ENCODE results near the gene PSMB3. TPM values are rescaled to one million over a fixed set of nuclear protein-coding genes. Genes with fewer than 3 reads are reported as not detected.

Gene PSMB3
- total RNA-seq, 3 donors from 2014 or later (not counting 1 experiment from before 2014, with no cell fraction given): 102 to 129 (median 118) TPM

DNA sequence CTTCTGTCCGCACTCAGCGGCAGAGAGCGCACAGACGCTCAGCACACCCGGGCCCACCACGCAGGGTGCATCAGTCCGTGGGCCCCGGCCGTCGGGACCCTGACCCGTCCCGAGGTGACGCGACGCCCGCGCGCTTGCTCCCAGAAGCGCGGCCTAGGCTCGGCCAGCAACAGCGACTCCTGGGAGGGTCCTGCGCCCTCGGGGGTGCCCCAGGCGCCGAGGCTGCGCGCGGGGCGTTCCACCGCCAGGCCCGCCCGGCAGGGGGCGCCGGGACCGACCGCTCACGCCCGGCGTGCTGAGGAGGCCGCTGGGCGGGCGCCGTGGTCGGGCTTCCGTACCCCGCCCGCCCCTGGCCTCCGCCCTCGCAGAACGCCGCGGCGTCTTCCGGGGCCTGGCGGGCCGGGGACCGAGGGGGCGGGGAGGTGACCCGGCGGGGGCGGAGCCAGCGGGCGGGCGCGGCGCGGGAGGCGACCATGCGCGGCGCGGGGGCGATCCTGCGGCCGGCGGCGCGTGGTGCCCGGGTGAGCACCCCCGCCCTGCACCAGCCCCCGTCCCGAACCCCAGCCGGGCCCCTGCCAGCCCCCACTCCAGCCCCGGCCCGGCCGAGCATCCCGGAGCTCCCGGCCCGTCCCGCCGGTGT is 22.5 kb upstream of the PSMB3 start, which contains the start of gene CISD3:
Gene CISD3, plus strand, starts transcription at position 456 of the 640 bp plus-strand sequence. Its CDS starts 18 bp downstream, at position 474.
- TF ChIP-seq CTCF (IDR thresholded peaks at IDR 0.05): peak; percentile 59
- WGBS (ENCODE audit: insufficient coverage): under 1% methylated on average over 92 of the region's 92 CpGs
- H3K27ac ChIP-seq (ENCODE audit: low read length): peak within 1 kb of the TSS; percentile 82
- peaks cover 2% of the 10 kb centered on the region for H3K36me3 ChIP-seq (ENCODE audit: control insufficient read depth, insufficient read depth, low read length)
- Mint-ChIP-seq H3K4me3 (peak within 1 kb of the TSS; percentile 95), H3K27ac (peak within 1 kb of the TSS; percentile 98 to 99), H3K27me3 (ENCODE audit: low read depth in 2 of 2) (no peaks in the 10 kb centered on the region), H3K4me1 (peaks cover 86 to 93% of the 10 kb centered on the region in 2 donors), H3K9me3 (no peaks in the 10 kb centered on the region), H3K36me3 (no peaks in the 10 kb centered on the region)
- no peaks in the 10 kb centered on the region for H3K9me3 ChIP-seq (ENCODE audit: control insufficient read depth, insufficient read depth, low read length)
- H3K4me1 ChIP-seq (ENCODE audit: control insufficient read depth, insufficient read depth, low read length): peaks cover 83% of the 10 kb centered on the region
- no peaks in the 10 kb centered on the region for H3K27me3 ChIP-seq (ENCODE audit: control insufficient read depth, insufficient read depth, low read length)
- H3K4me3 ChIP-seq (ENCODE audit: low read length): peak within 1 kb of the TSS; percentile 69
- DNase-seq (peak; percentile 88 to 95), ATAC-seq (peak; percentile 68 to 89 (median 79))
- intact Hi-C loops (cut with micrococcal nuclease): loop anchor here (2.0 to 5.0 kb wide), 2 partner anchors 23 to 422 kb away; partner anchors contain the start of genes PLXDC1 and PSMB3

DNA sequence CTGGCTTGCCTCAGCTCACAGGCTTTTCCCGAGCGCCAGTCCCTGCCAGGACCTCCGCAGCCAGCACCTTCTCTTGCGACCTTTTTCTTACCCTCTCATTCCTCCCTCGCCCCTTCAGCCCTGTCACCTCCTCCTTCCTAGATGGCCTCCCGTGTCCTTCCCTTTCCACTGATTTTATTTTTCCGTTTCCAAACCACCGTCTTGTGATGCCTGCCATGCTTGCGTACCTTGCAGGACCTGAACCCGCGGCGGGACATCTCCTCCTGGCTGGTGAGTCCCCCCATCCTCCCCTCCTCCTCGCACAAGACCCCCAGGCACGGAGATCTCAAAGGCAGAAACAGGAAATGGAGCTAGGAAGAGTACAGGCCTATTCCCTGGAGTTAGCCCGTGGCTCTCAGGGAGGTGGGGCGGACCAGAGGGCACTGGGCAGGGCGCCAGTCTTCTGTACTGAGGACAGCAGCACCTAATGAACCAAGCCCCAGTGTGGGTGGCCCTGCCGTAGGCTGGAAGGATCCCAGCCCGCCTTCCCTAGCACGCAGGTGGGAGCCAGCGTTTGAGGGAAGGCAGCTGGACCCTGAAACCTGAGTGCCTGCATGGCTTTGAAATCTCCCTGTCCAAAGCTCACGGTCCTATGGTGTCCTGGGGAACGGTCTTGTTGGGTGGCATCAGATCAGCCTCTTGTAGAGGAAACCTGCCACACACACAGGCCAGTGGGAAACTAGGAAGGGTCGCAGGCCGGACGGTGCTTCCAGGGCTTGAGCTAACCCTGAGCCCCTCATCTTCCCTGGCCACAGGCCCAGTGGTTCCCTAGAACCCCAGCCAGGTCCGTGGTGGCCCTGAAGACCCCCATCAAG is 21.8 kb upstream of the PSMB3 start:
- H3K4me1 Mint-ChIP-seq: peaks cover 84 to 93% of the 10 kb centered on the region in 2 donors
- peaks cover 2% of the 10 kb centered on the region for H3K36me3 ChIP-seq (ENCODE audit: control insufficient read depth, insufficient read depth, low read length)
- H3K4me1 ChIP-seq (ENCODE audit: control insufficient read depth, insufficient read depth, low read length): peaks cover 80% of the 10 kb centered on the region
- WGBS (ENCODE audit: insufficient coverage): 33% methylated on average over 27 of the region's 27 CpGs
- no peaks in the 10 kb centered on the region for H3K27me3 Mint-ChIP-seq (ENCODE audit: low read depth in 2 of 2)
- no peaks in the 10 kb centered on the region for H3K9me3 ChIP-seq (ENCODE audit: control insufficient read depth, insufficient read depth, low read length)
- DNase-seq (peak in 1 of 2 donors; percentile 51), ATAC-seq (no peak)
- H3K4me3 Mint-ChIP-seq: peak overlapping the region; percentile 95
- peak overlapping the region; percentile 89 to 93 for H3K27ac Mint-ChIP-seq
- intact Hi-C loops (cut with micrococcal nuclease): no loop called here
- no peaks in the 10 kb centered on the region for H3K36me3 Mint-ChIP-seq
- peak overlapping the region; percentile 67 for H3K27ac ChIP-seq (ENCODE audit: low read length)
- no peak for TF ChIP-seq CTCF (IDR thresholded peaks at IDR 0.05)
- no peaks in the 10 kb centered on the region for H3K9me3 Mint-ChIP-seq
- H3K4me3 ChIP-seq (ENCODE audit: low read length): peak overlapping the region; percentile 69
- H3K27me3 ChIP-seq (ENCODE audit: control insufficient read depth, insufficient read depth, low read length): no peaks in the 10 kb centered on the region

- Mint-ChIP-seq H3K4me3 (peak overlapping the region; percentile 95), H3K27me3 (ENCODE audit: low read depth in 2 of 2) (no peaks in the 10 kb centered on the region), H3K36me3 (no peaks in the 10 kb centered on the region), H3K27ac (peak overlapping the region; percentile 89 to 93), H3K9me3 (no peaks in the 10 kb centered on the region), H3K4me1 (peaks cover 74 to 84% of the 10 kb centered on the region in 2 donors)
- ATAC-seq (no peak), DNase-seq (no peak)
- Histone ChIP-seq H3K9me3 (ENCODE audit: control insufficient read depth, insufficient read depth, low read length) (no peaks in the 10 kb centered on the region), H3K36me3 (ENCODE audit: control insufficient read depth, insufficient read depth, low read length) (peaks cover 2% of the 10 kb centered on the region), H3K27ac (ENCODE audit: low read length) (peak overlapping the region; percentile 67), H3K27me3 (ENCODE audit: control insufficient read depth, insufficient read depth, low read length) (no peaks in the 10 kb centered on the region), H3K4me3 (ENCODE audit: low read length) (peak overlapping the region; percentile 69), H3K4me1 (ENCODE audit: control insufficient read depth, insufficient read depth, low read length) (peaks cover 71% of the 10 kb centered on the region)
- no peak for TF ChIP-seq CTCF (IDR thresholded peaks at IDR 0.05)
- 86% methylated on average over 8 of the region's 8 CpGs for WGBS (ENCODE audit: insufficient coverage)
- intact Hi-C loops (cut with micrococcal nuclease): no loop called here
Measured at GRCh38 chr17:38731526-38732294, 20.8 kb upstream of the PSMB3 start.

All from natural killer cell (primary cell).